Stimulated activated CD8-positive, alpha-beta memory T cell treated with anti-CD3 and anti-CD28 coated beads, Interleukin-2, amount 100 ng/mL, for 1 hour (primary cell): ENCODE data around the gene AGAP1.

Experiments used
- DNase-seq, 2 donors: peaks; one replicate each; pipeline ENCODE4 v3.0.0-alpha.2; 2020; ENCODE audit warnings: low read depth in 2 of 2

AGAP1 gene

GRCh38 chr2:235868224-235868623 lies 374.4 kb downstream of the AGAP1 start:
- no peak for DNase-seq

- no peak for DNase-seq
Measured at GRCh38 chr2:235868645-235869044, 374.8 kb downstream of the AGAP1 start.

- no peak for DNase-seq
Measured at GRCh38 chr2:235870515-235870914, 376.7 kb downstream of the AGAP1 start.

- no peak for DNase-seq
Measured at GRCh38 chr2:235876099-235876679, 382.3 kb downstream of the AGAP1 start.

GRCh38 chr2:235877275-235877802 lies 383.5 kb downstream of the AGAP1 start:
- no peak for DNase-seq

GRCh38 chr2:235879116-235879515 lies 385.3 kb downstream of the AGAP1 start:
- DNase-seq: no peak

- no peak for DNase-seq
Measured at GRCh38 chr2:235883675-235884074, 389.8 kb downstream of the AGAP1 start.

GRCh38 chr2:235889302-235889630 lies 395.4 kb downstream of the AGAP1 start:
- no peak for DNase-seq

- no peak for DNase-seq
Measured at GRCh38 chr2:235893129-235893698, 399.4 kb downstream of the AGAP1 start.

- no peak for DNase-seq
Measured at GRCh38 chr2:235894839-235895238, 401.0 kb downstream of the AGAP1 start.

- DNase-seq: no peak
Measured at GRCh38 chr2:235896061-235896460, 402.2 kb downstream of the AGAP1 start.

- DNase-seq: no peak
Measured at GRCh38 chr2:235897992-235898391, 404.1 kb downstream of the AGAP1 start.

GRCh38 chr2:235898766-235899165 lies 404.9 kb downstream of the AGAP1 start:
- no peak for DNase-seq

- no peak for DNase-seq
Measured at GRCh38 chr2:235900631-235901030, 406.8 kb downstream of the AGAP1 start.

GRCh38 chr2:235901243-235901642 lies 407.4 kb downstream of the AGAP1 start:
- no peak for DNase-seq

- DNase-seq: no peak
Measured at GRCh38 chr2:235903782-235904584, 410.1 kb downstream of the AGAP1 start.

- DNase-seq: no peak
Measured at GRCh38 chr2:235904585-235904931, 410.7 kb downstream of the AGAP1 start.

GRCh38 chr2:235908826-235909225 lies 415.0 kb downstream of the AGAP1 start:
- DNase-seq: no peak

GRCh38 chr2:235909358-235909757 lies 415.5 kb downstream of the AGAP1 start:
- no peak for DNase-seq

- no peak for DNase-seq
Measured at GRCh38 chr2:235910067-235910466, 416.2 kb downstream of the AGAP1 start.

- no peak for DNase-seq
Measured at GRCh38 chr2:235911125-235911524, 417.3 kb downstream of the AGAP1 start.

- DNase-seq: no peak
Measured at GRCh38 chr2:235911633-235912233, 417.9 kb downstream of the AGAP1 start.

- no peak for DNase-seq
Measured at GRCh38 chr2:235914756-235915155, 420.9 kb downstream of the AGAP1 start.
